ENCODE measurements around the gene SNX5.

The SNX5 gene

DNA sequence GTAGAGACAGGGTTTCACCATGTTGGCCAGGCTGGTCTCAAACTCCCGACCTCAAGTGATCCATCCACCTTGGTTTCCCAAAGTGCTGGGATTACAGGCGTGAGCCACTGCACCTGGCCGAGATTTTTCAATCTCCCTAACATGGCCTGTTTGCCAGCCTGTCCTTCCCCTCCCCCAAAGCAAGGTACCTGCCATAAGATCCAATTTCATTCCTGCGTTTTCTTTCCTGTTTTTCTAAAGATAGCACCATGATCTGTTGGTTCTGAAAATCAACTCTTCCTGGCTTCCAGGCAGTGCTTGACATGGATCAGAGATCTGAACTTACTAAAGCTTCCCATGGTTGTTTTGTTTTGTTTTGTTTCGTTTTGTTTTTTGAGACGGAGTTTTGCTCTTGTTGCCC lies 7.7 kb upstream of the SNX5 start:
- H3K4me2 ChIP-seq (ENCODE audit: insufficient read depth, low read length) = no peak overlapping the region
- H3K79me2 ChIP-seq (ENCODE audit: insufficient read depth, low read length) = peaks cover 93% of the 10 kb centered on the region
- TF ChIP-seq EZH2 (IDR thresholded peaks at IDR 0.05; ENCODE audit: borderline replicate concordance, low read depth, low read length, severe bottlenecking) = no peak
- no peak for TF ChIP-seq CTCF (IDR thresholded peaks at IDR 0.05; ENCODE audit: borderline replicate concordance, extremely low read depth, low read length, poor library complexity, severe bottlenecking)
- no peak for DNase-seq
- H3K9ac ChIP-seq (ENCODE audit: low read depth, low read length) = no peak overlapping the region
- H3K4me1 ChIP-seq (ENCODE audit: insufficient read depth, low read length) = peaks cover 39% of the 10 kb centered on the region
- ATAC-seq (ENCODE audit: insufficient read depth, low read depth) = no peak
- H4K20me1 ChIP-seq (ENCODE audit: insufficient read depth, low read length) = peaks cover 31% of the 10 kb centered on the region; the same call in 1 of the 2 replicates
- H3K27me3 ChIP-seq (ENCODE audit: insufficient read depth, low read length, poor library complexity) = no peaks in the 10 kb centered on the region
- H3K27ac ChIP-seq (ENCODE audit: low read length) = no peak overlapping the region
- H3K4me3 ChIP-seq (ENCODE audit: low read depth in 1 of 2, low read length in 2 of 2) = no peak overlapping the region
- no peak overlapping the region for H2AFZ ChIP-seq (ENCODE audit: low read depth, low read length)
- peaks cover 69% of the 10 kb centered on the region for H3K36me3 ChIP-seq (ENCODE audit: insufficient read depth, low read length)
- H3K9me3 ChIP-seq (ENCODE audit: insufficient read depth, low read length, severe bottlenecking) = no peaks in the 10 kb centered on the region

DNA sequence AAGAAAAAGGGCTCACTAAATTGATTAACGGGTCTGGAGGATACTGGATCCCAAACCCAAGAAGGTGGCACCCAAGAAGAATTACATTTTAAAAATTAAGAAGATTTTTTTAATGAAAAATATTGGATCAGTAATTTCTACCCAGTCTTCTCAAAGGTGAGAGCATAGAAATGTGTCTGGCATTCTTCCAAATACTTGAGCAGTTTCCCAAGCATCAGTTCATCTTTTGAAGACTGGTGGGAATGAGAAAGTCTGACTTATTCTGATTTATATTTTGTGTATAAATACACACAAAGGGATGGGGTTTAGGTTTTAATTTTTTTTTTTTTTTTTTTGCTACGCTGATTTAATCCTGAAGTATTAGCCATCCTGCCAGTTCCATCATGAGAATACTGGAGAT lies 3.5 kb upstream of the SNX5 start:
- TF ChIP-seq CTCF (IDR thresholded peaks at IDR 0.05; ENCODE audit: borderline replicate concordance, extremely low read depth, low read length, poor library complexity, severe bottlenecking) (no peak), EZH2 (IDR thresholded peaks at IDR 0.05; ENCODE audit: borderline replicate concordance, low read depth, low read length, severe bottlenecking) (no peak)
- no peaks in the 10 kb centered on the region for H3K9me3 ChIP-seq (ENCODE audit: insufficient read depth, low read length, severe bottlenecking)
- peak overlapping the region; percentile 89 for H3K9ac ChIP-seq (ENCODE audit: low read depth, low read length)
- H3K4me3 ChIP-seq (ENCODE audit: low read depth in 1 of 2, low read length in 2 of 2) = peak overlapping the region; percentile 54 to 72; a peak in 3 of 4 replicates
- DNase-seq = no peak
- H3K36me3 ChIP-seq (ENCODE audit: insufficient read depth, low read length) = peaks cover 60% of the 10 kb centered on the region
- peak overlapping the region; percentile 98; the same call in 1 of the 2 replicates for H3K27ac ChIP-seq (ENCODE audit: low read length)
- peaks cover 96% of the 10 kb centered on the region for H3K79me2 ChIP-seq (ENCODE audit: insufficient read depth, low read length)
- peaks cover 45% of the 10 kb centered on the region for H4K20me1 ChIP-seq (ENCODE audit: insufficient read depth, low read length)
- H3K27me3 ChIP-seq (ENCODE audit: insufficient read depth, low read length, poor library complexity) = no peaks in the 10 kb centered on the region
- no peak for ATAC-seq (ENCODE audit: insufficient read depth, low read depth)
- H2AFZ ChIP-seq (ENCODE audit: low read depth, low read length) = no peak overlapping the region
- peaks cover 52% of the 10 kb centered on the region for H3K4me1 ChIP-seq (ENCODE audit: insufficient read depth, low read length)
- peak overlapping the region; percentile 72 for H3K4me2 ChIP-seq (ENCODE audit: insufficient read depth, low read length)

DNA sequence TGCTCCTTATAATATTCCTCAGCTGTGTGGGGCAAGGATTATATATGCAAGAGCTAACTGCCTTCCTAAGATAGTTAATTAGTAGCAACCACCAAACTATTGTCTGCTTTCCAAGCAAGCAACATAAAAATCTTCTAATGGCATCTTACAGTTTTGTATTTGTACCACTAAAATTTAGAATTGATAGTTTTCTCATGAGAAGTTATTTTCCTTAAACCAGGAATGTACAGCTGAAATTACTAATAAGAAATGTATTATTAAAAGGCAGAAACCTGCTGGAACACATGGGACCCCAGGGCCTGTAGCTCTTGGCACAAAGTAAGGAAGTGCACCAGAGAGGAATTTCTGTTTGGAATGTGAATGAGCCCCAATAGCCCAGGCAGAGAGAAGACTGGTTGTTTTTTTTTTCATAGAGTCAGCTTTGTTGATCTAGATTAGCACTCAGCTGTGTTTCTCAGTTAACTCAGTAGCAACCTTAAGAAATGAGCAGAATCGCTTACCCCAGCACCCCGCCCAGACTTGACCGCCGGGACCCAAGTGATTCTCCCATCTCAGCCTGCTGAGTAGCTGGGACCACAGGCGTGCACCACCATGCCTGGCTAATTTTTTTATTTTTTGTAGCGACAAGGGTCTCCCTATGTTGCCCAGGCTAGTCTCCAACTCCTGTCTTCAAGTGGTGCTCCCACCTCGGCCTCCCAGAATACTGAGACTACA lies 2.9 kb upstream of the SNX5 start:
- Histone ChIP-seq H3K9ac (ENCODE audit: low read depth, low read length) (peak overlapping the region; percentile 89), H3K27me3 (ENCODE audit: insufficient read depth, low read length, poor library complexity) (no peaks in the 10 kb centered on the region), H3K4me2 (ENCODE audit: insufficient read depth, low read length) (peak overlapping the region; percentile 72), H4K20me1 (ENCODE audit: insufficient read depth, low read length) (peaks cover 52% of the 10 kb centered on the region), H3K4me1 (ENCODE audit: insufficient read depth, low read length) (peaks cover 58% of the 10 kb centered on the region), H2AFZ (ENCODE audit: low read depth, low read length) (no peak overlapping the region), H3K27ac (ENCODE audit: low read length) (peak overlapping the region; percentile 98), H3K9me3 (ENCODE audit: insufficient read depth, low read length, severe bottlenecking) (no peaks in the 10 kb centered on the region), H3K79me2 (ENCODE audit: insufficient read depth, low read length) (peaks cover 96% of the 10 kb centered on the region), H3K4me3 (ENCODE audit: low read depth in 1 of 2, low read length in 2 of 2) (peak overlapping the region; percentile 54 to 72; a peak in 3 of 4 replicates), H3K36me3 (ENCODE audit: insufficient read depth, low read length) (peaks cover 60% of the 10 kb centered on the region)
- TF ChIP-seq EZH2 (IDR thresholded peaks at IDR 0.05; ENCODE audit: borderline replicate concordance, low read depth, low read length, severe bottlenecking) = no peak
- no peak for TF ChIP-seq CTCF (IDR thresholded peaks at IDR 0.05; ENCODE audit: borderline replicate concordance, extremely low read depth, low read length, poor library complexity, severe bottlenecking)
- ATAC-seq (ENCODE audit: insufficient read depth, low read depth) = no peak
- no peak for DNase-seq

Measured in DND-41 (cell line).